DND-41 (cell line): ENCODE data around the gene NDOR1.

Source experiments
- ATAC-seq: fragments of 200-7000 bp; cut with Tn5 transposase; 3 replicates; pipeline ENCODE4 v1.9.1; 2021; ENCODE audit warnings: low read depth; ENCODE audit not compliant: insufficient read depth
- DNase-seq: peaks from one replicate; pipeline ENCODE4 v3.0.0-alpha.2; 2020
- H2AFZ ChIP-seq: 2 replicates; pipeline ENCODE4 v1.6.0; 2012; ENCODE audit warnings: low read depth, low read length
- H3K27ac ChIP-seq: 2 replicates; pipeline ENCODE4 v1.5.1; 2012; ENCODE audit warnings: low read length, inconsistent platforms
- H3K27me3 ChIP-seq: fragments of 200-600 bp; sonication (generic); 2 replicates; pipeline ENCODE4 v1.6.0; 2012; ENCODE audit warnings: low read length, mild to moderate bottlenecking, inconsistent platforms; ENCODE audit not compliant: insufficient read depth, poor library complexity
- H3K36me3 ChIP-seq: 2 replicates; pipeline ENCODE4 v1.5.1; 2012; ENCODE audit warnings: low read length, inconsistent platforms; ENCODE audit not compliant: insufficient read depth
- H3K4me1 ChIP-seq: 2 replicates; pipeline ENCODE4 v1.5.1; 2012; ENCODE audit warnings: mild to moderate bottlenecking, low read length; ENCODE audit not compliant: insufficient read depth
- H3K4me2 ChIP-seq: 2 replicates; pipeline ENCODE4 v1.6.0; 2012; ENCODE audit warnings: mild to moderate bottlenecking, moderate library complexity, low read length, inconsistent platforms; ENCODE audit not compliant: insufficient read depth
- H3K4me3 ChIP-seq, 2 experiments: fragments of 200-600 bp in 1 of 2; shearing (Covaris generic) in 1 of 2; 2 replicates each; pipeline ENCODE4 v1.5.1; 2012 to 2016; ENCODE audit warnings: inconsistent platforms in 2 of 2, low read length in 2 of 2, mild to moderate bottlenecking in 2 of 2, low read depth in 1 of 2, moderate library complexity in 1 of 2
- H3K79me2 ChIP-seq: 2 replicates; pipeline ENCODE4 v1.6.0; 2012; ENCODE audit warnings: low read length, inconsistent platforms; ENCODE audit not compliant: insufficient read depth
- H3K9ac ChIP-seq: 2 replicates; pipeline ENCODE4 v1.6.0; 2012; ENCODE audit warnings: low read depth, mild to moderate bottlenecking, inconsistent platforms, low read length, moderate library complexity
- H3K9me3 ChIP-seq: 2 replicates; pipeline ENCODE4 v1.5.1; 2012; ENCODE audit warnings: low read length, moderate library complexity, mild to moderate bottlenecking, inconsistent platforms; ENCODE audit not compliant: insufficient read depth, severe bottlenecking
- H4K20me1 ChIP-seq: 2 replicates; pipeline ENCODE4 v1.6.0; 2012; ENCODE audit warnings: low read length; ENCODE audit not compliant: insufficient read depth
- EZH2 ChIP-seq: IDR thresholded peaks from 3 replicates; pipeline ENCODE4 v1.6.1; 2012; ENCODE audit warnings: borderline replicate concordance, low read depth, mild to moderate bottlenecking, moderate library complexity, low read length, inconsistent platforms; ENCODE audit not compliant: severe bottlenecking
- TF ChIP-seq, protein P1 (sequence below): IDR thresholded peaks from 2 replicates; pipeline ENCODE4 v1.5.1; 2012; ENCODE audit warnings: borderline replicate concordance, low read length, moderate library complexity, mild to moderate bottlenecking; ENCODE audit not compliant: poor library complexity, severe bottlenecking; ENCODE audit errors: extremely low read depth

The NDOR1 gene

DNA sequence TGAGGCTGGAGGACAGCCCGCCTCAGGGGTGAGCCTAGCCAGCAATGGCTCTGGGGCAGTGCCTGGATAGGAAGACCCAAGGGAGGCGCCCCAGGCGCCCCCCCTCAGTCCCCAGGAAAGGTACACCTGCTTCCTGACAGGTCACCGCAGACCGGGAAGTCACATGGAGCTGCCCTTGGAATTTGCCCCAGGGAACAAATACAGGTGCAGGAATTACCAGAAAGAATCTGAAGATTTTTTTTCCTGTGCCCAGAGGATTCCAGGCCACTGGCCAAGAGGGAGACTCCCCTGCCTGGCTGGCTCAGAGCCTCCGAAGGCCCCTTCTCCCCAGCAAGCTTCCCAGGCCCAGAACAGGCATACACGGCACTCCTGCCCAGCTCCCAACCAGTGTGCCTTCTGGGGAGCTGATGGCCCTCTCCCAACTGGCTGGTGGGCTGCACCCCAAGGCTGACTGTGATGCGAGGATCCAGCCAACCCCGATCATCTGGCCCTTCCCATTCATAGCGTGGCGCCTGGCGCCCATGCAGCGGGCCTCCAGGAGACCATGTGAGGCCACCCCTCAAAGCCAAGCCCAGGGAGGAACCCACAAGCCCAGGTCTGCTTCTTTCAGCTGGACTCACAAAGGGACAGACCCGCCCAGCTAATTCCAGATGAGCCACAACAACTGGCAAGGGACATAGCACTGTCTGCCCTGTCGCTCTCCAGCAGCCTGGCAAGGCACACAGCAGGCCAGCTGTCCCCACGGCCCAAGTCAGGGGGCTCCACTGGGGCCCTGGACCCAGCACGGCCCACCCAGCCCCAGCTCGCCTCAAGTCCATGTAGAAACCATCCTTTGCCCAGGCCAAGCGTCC lies 7.2 kb upstream of the NDOR1 start:
- Histone ChIP-seq H3K9ac (peak overlapping the region; percentile 45; the same call in 1 of the 2 replicates), H3K9me3 (no peaks in the 10 kb centered on the region), H3K4me1 (peaks cover 47% of the 10 kb centered on the region), H3K27me3 (no peaks in the 10 kb centered on the region), H4K20me1 (peaks cover 25% of the 10 kb centered on the region), H3K4me3 (peak overlapping the region in 1 of 2 experiments; percentile 44; a peak in 1 of 4 replicates), H3K27ac (no peak overlapping the region), H3K4me2 (peak overlapping the region; percentile 97), H2AFZ (no peak overlapping the region), H3K36me3 (no peaks in the 10 kb centered on the region; the same call in 1 of the 2 replicates), H3K79me2 (peaks cover 27% of the 10 kb centered on the region; the same call in 1 of the 2 replicates)
- ATAC-seq (no peak), DNase-seq (no peak)
- TF ChIP-seq, protein P1, sequence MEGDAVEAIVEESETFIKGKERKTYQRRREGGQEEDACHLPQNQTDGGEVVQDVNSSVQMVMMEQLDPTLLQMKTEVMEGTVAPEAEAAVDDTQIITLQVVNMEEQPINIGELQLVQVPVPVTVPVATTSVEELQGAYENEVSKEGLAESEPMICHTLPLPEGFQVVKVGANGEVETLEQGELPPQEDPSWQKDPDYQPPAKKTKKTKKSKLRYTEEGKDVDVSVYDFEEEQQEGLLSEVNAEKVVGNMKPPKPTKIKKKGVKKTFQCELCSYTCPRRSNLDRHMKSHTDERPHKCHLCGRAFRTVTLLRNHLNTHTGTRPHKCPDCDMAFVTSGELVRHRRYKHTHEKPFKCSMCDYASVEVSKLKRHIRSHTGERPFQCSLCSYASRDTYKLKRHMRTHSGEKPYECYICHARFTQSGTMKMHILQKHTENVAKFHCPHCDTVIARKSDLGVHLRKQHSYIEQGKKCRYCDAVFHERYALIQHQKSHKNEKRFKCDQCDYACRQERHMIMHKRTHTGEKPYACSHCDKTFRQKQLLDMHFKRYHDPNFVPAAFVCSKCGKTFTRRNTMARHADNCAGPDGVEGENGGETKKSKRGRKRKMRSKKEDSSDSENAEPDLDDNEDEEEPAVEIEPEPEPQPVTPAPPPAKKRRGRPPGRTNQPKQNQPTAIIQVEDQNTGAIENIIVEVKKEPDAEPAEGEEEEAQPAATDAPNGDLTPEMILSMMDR = no peak
- no peak for TF ChIP-seq EZH2

DNA sequence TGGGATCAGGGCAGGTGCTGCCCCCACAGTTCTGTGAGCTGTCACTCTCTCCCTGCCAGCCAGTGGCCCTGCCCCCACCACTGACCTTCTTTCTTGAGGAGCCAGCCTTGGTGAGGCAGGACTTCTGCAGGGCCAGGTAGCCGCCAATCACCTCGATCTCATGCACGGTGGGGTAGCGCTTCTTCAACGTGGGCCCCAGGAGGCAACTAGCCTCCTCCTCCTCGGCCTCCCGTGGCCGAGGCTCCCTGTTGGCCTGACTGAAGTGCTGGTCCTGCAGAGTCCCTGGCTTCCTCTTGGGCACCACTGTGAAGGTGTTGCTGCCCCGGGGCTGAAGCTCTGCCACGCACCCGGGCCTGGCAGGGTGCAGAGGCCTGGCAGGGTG lies 6.6 kb upstream of the NDOR1 start:
- Histone ChIP-seq H3K4me2 (peak overlapping the region; percentile 97), H3K9me3 (no peaks in the 10 kb centered on the region), H3K4me1 (peaks cover 53% of the 10 kb centered on the region), H3K27ac (no peak overlapping the region), H3K9ac (peak overlapping the region; percentile 45; the same call in 1 of the 2 replicates), H4K20me1 (peaks cover 30% of the 10 kb centered on the region), H2AFZ (no peak overlapping the region), H3K4me3 (peak overlapping the region in 1 of 2 experiments; percentile 44; a peak in 1 of 4 replicates), H3K27me3 (no peaks in the 10 kb centered on the region), H3K36me3 (peaks cover 4% of the 10 kb centered on the region), H3K79me2 (peaks cover 32% of the 10 kb centered on the region)
- DNase-seq = no peak
- TF ChIP-seq, protein P1 = no peak
- TF ChIP-seq EZH2 = no peak
- ATAC-seq = no peak

DNA sequence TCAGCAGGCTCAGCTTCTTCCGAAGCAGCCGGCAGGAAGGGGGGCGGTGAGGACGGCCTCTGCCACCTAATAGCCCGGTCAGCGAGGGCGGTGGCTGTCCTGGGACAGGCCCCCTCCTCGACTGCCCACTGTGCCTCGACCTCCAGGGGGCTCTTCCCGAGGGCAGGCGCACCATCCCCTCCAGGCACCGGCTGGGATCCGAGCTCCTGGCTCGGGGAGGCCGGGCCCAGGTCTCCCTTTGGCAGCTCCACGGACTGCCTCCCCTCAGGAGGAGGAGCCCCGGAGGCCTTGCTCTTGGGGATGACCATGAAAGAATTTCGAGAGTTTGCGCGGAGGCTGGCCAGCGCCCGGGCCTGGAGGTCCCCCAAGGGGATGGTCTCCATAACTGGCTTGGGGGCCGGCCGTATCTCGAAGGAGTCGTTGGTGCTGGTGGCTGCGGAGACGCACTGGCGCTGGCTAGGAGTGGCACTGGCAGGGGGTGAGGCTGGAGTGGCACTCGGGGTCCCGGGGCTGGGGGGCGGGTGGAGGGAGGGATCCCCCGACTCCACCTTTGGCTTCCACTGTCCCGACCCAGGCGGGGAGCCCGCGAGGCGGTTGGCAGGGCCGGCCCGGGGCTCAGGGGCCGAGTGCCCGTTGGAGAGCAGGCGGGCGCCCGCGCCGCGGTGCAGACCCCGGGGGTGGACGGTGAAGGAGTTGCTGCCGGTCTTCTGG lies 5.9 kb upstream of the NDOR1 start:
- Histone ChIP-seq H4K20me1 (peaks cover 36% of the 10 kb centered on the region), H2AFZ (no peak overlapping the region), H3K27me3 (no peaks in the 10 kb centered on the region), H3K36me3 (peaks cover 10% of the 10 kb centered on the region), H3K9ac (peak overlapping the region; percentile 45), H3K4me1 (peaks cover 59% of the 10 kb centered on the region), H3K79me2 (peaks cover 39% of the 10 kb centered on the region), H3K9me3 (no peaks in the 10 kb centered on the region), H3K27ac (no peak overlapping the region), H3K4me3 (peak overlapping the region in 1 of 2 experiments; percentile 44; a peak in 2 of 4 replicates), H3K4me2 (peak overlapping the region; percentile 97)
- DNase-seq (no peak), ATAC-seq (no peak)
- TF ChIP-seq, protein P1 = no peak
- no peak for TF ChIP-seq EZH2
